Right cardiac atrium (tissue), 5 donors: Measurements from ENCODE around the gene FURIN. TPM values are rescaled to one million over a fixed set of nuclear protein-coding genes. Genes with fewer than 3 reads are reported as not detected.
"Not testable (repeated sequence)": the region's sequence is repeated elsewhere in the genome, so short reads cannot be mapped to it uniquely, and the experiment has no call there.

Experiments used
- ATAC-seq, 2 donors: fragments of 200-7000 bp; cut with Tn5 transposase; one replicate each; pipeline versions ENCODE4 v1.8.0 to v1.9.1; 2020; ENCODE audit warnings: moderate library complexity in 2 of 2, mild to moderate bottlenecking in 1 of 2
- DNase-seq, 3 donors: peaks; one replicate each; pipeline ENCODE4 v3.0.0-alpha.2; 2020
- H3K27ac ChIP-seq: one replicate; pipeline ENCODE4 v1.5.1; 2013; ENCODE audit warnings: mild to moderate bottlenecking, low read length, control low read depth, moderate library complexity
- H3K27me3 ChIP-seq: one replicate; pipeline ENCODE4 v1.6.1; 2013; ENCODE audit not compliant: control insufficient read depth, insufficient read depth
- H3K4me1 ChIP-seq: one replicate; pipeline ENCODE4 v1.6.1; 2013; ENCODE audit warnings: low read length; ENCODE audit not compliant: control insufficient read depth, insufficient read depth
- H3K4me3 ChIP-seq: one replicate; pipeline ENCODE4 v1.5.1; 2013; ENCODE audit warnings: low read length, control low read depth
- H3K9me3 ChIP-seq: one replicate; pipeline ENCODE4 v1.6.1; 2013; ENCODE audit warnings: low read length; ENCODE audit not compliant: control insufficient read depth
- WGBS: extraction: QIAGEN DNeasy Blood & Tissue Kit; methylation state at CpG from one replicate; pipeline ENCODE4 v1.1.7; 2013; 5-methylcytosine and 5-hydroxymethylcytosine counted together
- intact Hi-C, 4 donors: fragments of 100-400 bp; cut with DNase I; formaldehyde crosslinking; loops; one replicate each; pipeline versions ENCODE4 v1.11.0 to v1.14.0; 2022 to 2023
- long read RNA-seq, 4 donors: library from polyadenylated mRNA; unstranded; transcript quantifications; one replicate each; pipeline ENCODE4 v2.0.0, GENCODE V29; 2020 to 2021
- polyA plus RNA-seq: library from polyadenylated mRNA; stranded (reverse); fragments of 200-250 nt; gene quantifications from one replicate; pipeline ENCODE4 v1.2.3, GENCODE V29; 2013
- total RNA-seq, 4 donors: library from RNA; stranded (reverse); fragmentation: NEBNext Ultra II Directional; extraction: Animal tissue kit (Norgen Biotek cat#: 25700); gene quantifications; one replicate each; pipeline ENCODE4 v1.2.1, GENCODE V29; 2021
- donor health status: healthy with polysubstance abuse.
- donor health status: DM: no; HTN: yes; CAD: no.
- donor health status: DM: no; HTN: no; CAD: no.
- donor health status: DM: no; HTN: yes; CAD: no; lungs with severe emphysema.
- donor health status: DM: yes; HTN: yes; CAD: no.

The FURIN gene
- 10 to 100 TPM; 57.4 to 69.0 (median 60.8) TPM for total RNA-seq
- polyA plus RNA-seq = 60.1 TPM
- long read RNA-seq, donor 1, full-length matches to known transcripts = 5 of 74 reads
- long read RNA-seq, donor 1, partial matches to known transcripts = 67 of 74 reads
- long read RNA-seq, donor 1, other reads (novel, unspliced or antisense) = 2 of 74 reads
- long read RNA-seq, donor 2, full-length matches to known transcripts = 6 of 38 reads
- long read RNA-seq, donor 2, partial matches to known transcripts = 32 of 38 reads
- long read RNA-seq, donor 2, other reads (novel, unspliced or antisense) = 0 of 38 reads
- long read RNA-seq, donor 3, full-length matches to known transcripts = 1 of 99 reads
- long read RNA-seq, donor 3, partial matches to known transcripts = 96 of 99 reads
- long read RNA-seq, donor 3, other reads (novel, unspliced or antisense) = 2 of 99 reads
- long read RNA-seq, donor 4, full-length matches to known transcripts = 5 of 61 reads
- long read RNA-seq, donor 4, partial matches to known transcripts = 53 of 61 reads
- long read RNA-seq, donor 4, other reads (novel, unspliced or antisense) = 3 of 61 reads

DNA sequence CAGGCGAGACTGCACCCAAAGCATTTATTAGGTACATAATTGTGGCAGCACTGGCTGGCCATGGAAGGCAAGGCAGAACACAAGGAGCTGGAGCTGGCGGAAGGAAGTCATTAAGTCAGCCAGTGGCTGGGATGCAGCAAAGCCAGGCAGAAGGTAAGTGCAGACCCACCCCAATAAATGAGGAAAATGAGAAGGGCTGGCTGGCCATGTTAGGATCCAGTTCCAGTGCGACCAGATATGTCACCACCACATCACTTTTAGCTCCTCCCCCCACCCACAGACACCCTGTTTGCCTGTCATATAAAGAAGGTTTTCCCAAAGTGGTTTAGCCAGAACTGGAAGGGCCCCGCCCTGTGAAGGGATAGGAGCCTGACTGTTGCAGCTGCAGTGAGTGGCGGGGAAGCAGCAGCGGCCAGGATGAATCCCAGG is at the start of gene FURIN:
Gene FURIN (plus strand): TSS at position 328 of the 429 bp plus-strand sequence. CDS start 7,153 bp downstream, outside the sequence.
- H3K27me3 ChIP-seq = no peaks in the 10 kb centered on the region
- ATAC-seq = no peak
- intact Hi-C loops = no loop called here
- H3K4me1 ChIP-seq = peaks cover 17% of the 10 kb centered on the region
- peak within 1 kb of the TSS; percentile 94 for H3K27ac ChIP-seq
- peak in 2 of 3 donors; percentile 32 to 49 for DNase-seq
- 89% methylated on average over 6 of the region's 6 CpGs for WGBS
- no peaks in the 10 kb centered on the region for H3K9me3 ChIP-seq
- H3K4me3 ChIP-seq = no peak within 1 kb of the TSS

DNA sequence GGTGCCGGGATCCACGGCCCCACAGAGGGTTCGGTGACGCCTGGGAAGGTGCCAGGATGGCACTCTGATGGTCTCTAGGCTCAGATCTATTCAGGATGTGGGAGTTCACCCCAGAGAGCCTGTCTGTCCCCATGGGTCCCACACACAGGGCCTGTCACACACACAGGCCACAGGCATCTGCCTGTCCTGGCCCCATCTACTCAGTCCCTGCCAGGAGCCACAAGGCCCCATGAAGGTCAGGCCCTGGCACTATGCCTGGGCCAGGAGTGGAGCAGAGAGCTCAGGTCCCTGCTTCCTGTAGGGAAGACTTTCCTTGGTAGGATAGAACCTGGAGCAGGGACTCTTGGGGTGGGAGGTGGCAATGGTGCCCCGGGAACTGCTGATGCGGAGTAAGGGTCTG is 49.0 kb upstream of the FURIN start:
- ATAC-seq (peak; percentile 52 to 64), DNase-seq (no peak)
- Histone ChIP-seq H3K9me3 (no peaks in the 10 kb centered on the region), H3K27me3 (no peaks in the 10 kb centered on the region), H3K4me3 (no peak overlapping the region), H3K4me1 (no peaks in the 10 kb centered on the region), H3K27ac (no peak overlapping the region)
- intact Hi-C loops = no loop called here
- 90% methylated on average over 6 of the region's 6 CpGs for WGBS

DNA sequence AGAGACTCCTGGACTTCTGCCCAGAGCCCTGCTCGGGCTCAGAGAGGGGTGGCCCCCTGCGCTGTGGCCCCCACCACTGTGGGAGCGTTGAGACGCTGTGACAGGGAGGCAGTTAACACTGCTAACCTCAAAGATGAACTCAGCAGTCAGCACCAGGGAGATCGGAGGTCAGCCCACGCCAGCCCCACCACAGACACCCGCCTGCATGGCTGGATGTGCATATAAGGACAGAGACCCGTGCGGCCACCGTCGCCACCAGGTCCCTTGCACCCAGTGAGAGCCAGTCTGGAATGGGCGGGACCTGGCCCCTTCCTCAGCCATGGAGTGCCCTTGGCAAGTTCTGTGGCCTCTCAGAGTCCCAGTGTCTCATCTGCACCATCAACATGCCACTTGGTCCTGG is 48.5 kb upstream of the FURIN start:
- ATAC-seq (peak; percentile 5 to 6), DNase-seq (no peak)
- H3K9me3 ChIP-seq = no peaks in the 10 kb centered on the region
- 67% methylated on average over 12 of the region's 12 CpGs for WGBS
- intact Hi-C loops = no loop called here
- H3K27me3 ChIP-seq = no peaks in the 10 kb centered on the region
- H3K27ac ChIP-seq = no peak overlapping the region
- H3K4me3 ChIP-seq = no peak overlapping the region
- no peaks in the 10 kb centered on the region for H3K4me1 ChIP-seq

DNA sequence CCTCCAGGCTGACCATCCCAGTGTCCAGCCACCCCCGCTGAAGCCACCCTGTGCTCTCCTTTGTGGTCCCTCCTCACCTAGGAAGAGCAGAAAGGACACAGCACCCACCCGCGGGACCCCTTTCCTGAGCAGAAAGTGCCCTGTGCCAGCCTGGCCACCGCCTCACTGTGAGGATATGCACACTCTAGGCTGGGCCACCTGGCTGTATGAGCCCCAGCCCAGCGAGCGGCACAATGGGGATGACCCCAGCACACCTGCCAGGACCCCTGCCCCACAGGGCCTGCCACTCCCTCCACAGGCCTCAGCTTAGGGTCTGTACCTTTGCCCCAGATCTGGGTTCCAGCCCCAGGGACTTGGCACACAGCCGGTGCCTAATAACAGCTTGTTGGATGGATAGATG is 47.9 kb upstream of the FURIN start:
- no peak for ATAC-seq
- intact Hi-C loops = no loop called here
- no peak overlapping the region for H3K4me3 ChIP-seq

DNA sequence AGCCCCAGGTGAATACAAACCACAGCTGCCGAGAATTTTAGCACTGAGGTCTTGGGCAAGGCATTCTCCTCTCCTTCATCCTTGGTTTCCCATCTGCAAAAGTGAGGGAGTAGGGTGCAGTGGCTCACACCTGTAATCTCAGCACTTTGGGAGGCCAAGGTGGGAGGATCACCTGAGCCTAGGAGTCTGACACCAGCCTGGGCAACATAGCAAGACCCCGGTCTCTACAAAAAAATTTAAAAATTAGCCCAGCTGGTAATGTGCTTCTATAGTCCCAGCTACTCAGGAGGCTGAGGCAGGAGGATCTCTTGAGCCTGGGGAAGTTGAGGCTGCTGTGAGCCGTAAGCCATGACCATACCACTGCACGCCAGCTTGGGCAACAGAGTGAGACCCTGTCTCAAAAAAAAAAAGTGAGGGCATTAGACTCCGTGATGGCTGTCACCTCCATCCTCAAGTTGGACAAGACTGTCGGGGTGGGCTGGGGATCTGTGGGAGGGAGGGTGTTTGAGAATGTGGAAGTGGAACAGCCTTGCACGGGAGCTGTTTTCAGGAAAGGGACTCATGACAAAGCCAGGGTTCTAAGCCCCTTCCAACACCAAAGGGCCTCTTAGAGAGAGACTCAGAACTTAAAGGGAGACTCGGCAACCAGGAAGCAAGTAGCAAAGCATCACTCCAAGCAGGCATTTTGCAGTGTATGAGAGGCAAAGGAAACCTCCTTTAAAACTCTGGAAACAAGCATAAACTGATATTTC is 46.0 kb upstream of the FURIN start:
- Histone ChIP-seq H3K4me1 (no peaks in the 10 kb centered on the region), H3K27ac (no peak overlapping the region), H3K27me3 (no peaks in the 10 kb centered on the region), H3K9me3 (no peaks in the 10 kb centered on the region), H3K4me3 (no peak overlapping the region)
- ATAC-seq = no peak
- WGBS = 84% methylated on average over 8 of the region's 8 CpGs
- no peak for DNase-seq
- intact Hi-C loops = no loop called here

More for the DNA sequence above, 47.9 kb upstream of the FURIN start:
- no peaks in the 10 kb centered on the region for H3K4me1 ChIP-seq
- DNase-seq = no peak
- no peaks in the 10 kb centered on the region for H3K27me3 ChIP-seq
- no peak overlapping the region for H3K27ac ChIP-seq
- H3K9me3 ChIP-seq = no peaks in the 10 kb centered on the region
- 94% methylated on average over 7 of the region's 7 CpGs for WGBS

- H3K4me3 ChIP-seq = no peak overlapping the region
- no peaks in the 10 kb centered on the region for H3K27me3 ChIP-seq
- H3K27ac ChIP-seq = no peak overlapping the region
- no peaks in the 10 kb centered on the region for H3K9me3 ChIP-seq
- no peaks in the 10 kb centered on the region for H3K4me1 ChIP-seq
- WGBS = 89% methylated on average over 7 of the region's 7 CpGs
- ATAC-seq (no peak), DNase-seq (no peak)
- intact Hi-C loops = no loop called here
Observed at GRCh38 chr15:90823455-90823974, 44.9 kb upstream of the FURIN start.

DNA sequence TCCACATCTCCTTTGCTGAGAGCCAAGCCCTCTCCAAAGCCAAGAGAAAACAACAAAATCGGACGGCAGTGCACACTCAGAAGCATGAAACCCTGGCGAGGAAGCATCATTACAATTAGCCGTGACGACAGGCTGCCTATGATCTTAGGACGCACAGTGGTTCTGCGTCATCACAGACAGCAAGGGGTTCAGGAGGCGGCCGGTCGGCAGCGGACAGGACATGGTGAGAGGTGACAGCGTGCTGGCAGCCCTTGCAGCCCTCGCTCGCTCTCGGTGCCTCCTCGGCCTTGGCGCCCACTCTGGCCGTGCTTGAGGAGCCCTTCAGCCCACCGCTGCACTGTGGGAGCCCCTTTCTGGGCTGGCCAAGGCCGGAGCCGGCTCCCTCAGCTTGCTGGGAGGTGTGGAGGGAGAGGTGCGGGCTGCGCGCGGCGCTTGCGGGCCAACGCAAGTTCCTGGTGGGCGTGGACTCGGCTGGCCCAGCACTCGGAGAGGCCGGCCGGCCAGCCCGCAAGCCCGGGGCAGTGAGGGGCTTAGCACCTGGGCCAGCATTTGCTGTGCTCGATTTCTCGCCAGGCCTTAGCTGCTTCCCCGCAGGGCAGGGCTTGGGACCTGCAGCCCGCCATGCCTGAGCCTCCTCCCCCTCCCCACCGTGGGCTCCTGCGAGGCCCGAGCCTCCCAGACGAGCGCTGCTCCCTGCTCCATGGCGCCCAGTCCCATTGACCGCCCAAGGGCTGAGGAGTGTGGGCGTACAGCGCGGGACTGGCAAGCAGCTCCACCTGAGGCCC is 43.1 kb upstream of the FURIN start:
- H3K9me3 ChIP-seq, DNase-seq, H3K4me3 ChIP-seq, H3K27me3 ChIP-seq, intact Hi-C loops, ATAC-seq, H3K4me1 ChIP-seq, H3K27ac ChIP-seq: not testable (repeated sequence)
- 95% methylated on average over 49 of the region's 49 CpGs for WGBS

DNA sequence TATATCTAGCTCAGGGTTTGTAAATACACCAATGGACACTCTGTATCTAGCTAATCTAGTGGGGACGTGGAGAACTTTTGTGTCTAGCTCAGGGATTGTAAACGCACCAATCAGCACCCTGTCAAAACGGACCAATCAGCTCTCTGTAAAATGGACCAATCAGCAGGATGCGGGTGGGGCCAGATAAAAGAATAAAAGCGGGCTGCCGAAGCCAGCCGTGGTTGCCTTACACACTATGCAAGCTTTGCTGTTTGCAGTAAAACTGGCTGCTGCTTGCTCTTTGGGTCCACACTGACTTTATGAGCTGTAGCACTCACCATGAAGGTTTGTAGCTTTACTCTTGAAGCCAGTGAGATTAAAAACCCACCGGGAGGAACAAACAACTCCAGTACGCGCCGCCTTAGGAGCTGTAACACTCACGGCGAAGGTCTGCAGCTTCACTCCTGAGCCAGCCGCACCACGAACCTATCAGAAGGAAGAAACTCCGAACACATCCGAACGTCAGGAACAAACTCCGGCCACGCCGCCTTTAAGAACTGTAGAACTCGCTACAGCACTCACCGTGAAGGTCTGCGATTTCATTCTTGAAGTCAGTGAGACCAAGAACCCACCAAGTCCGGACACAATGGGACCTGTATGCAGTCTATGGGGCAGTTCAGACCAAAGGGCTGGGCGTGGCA is 42.0 kb upstream of the FURIN start:
- ATAC-seq, DNase-seq, H3K4me1 ChIP-seq, H3K9me3 ChIP-seq, H3K4me3 ChIP-seq, H3K27ac ChIP-seq, intact Hi-C loops, H3K27me3 ChIP-seq: not testable (repeated sequence)
- 93% methylated on average over 26 of the region's 26 CpGs for WGBS

GRCh38 chr15:90826886-90827435 is 41.4 kb upstream of the FURIN start:
- Histone ChIP-seq H3K27ac (no peak overlapping the region), H3K4me3 (no peak overlapping the region), H3K9me3 (no peaks in the 10 kb centered on the region), H3K27me3 (no peaks in the 10 kb centered on the region), H3K4me1 (no peaks in the 10 kb centered on the region)
- DNase-seq = no peak
- ATAC-seq = no peak
- intact Hi-C loops = no loop called here
- WGBS = 88% methylated on average over 20 of the region's 20 CpGs

DNA sequence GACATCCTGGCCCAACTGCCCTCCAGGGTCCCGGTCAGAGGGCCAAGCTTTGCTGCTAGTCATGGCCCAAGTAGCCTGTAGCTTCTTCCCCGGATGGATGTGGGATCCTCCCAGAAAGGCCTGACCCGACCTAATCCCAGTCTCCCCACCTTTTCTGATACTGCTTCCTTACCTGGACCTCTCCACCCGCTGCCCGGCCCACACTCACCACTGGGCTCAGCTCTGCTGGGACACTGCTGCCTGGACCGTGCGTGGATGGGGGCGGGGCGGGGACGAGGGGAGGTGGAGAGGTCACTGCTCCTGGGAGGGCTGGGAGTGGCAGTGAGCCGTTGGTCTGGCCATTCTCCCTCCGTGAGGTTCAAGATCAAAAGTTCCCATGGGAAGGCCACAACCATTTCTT is 40.3 kb upstream of the FURIN start:
- no peaks in the 10 kb centered on the region for H3K4me1 ChIP-seq
- intact Hi-C loops = no loop called here
- no peaks in the 10 kb centered on the region for H3K9me3 ChIP-seq
- DNase-seq (no peak), ATAC-seq (no peak)
- 89% methylated on average over 12 of the region's 12 CpGs for WGBS
- no peak overlapping the region for H3K27ac ChIP-seq
- no peak overlapping the region for H3K4me3 ChIP-seq
- H3K27me3 ChIP-seq = no peaks in the 10 kb centered on the region
